Liver (tissue), 9 donors: Measurements from ENCODE around the gene ULK3. TPM values are rescaled to one million over a fixed set of nuclear protein-coding genes. Genes with fewer than 3 reads are reported as not detected.

Experiments used
- DNase-seq: peaks from one replicate; pipeline ENCODE4 v3.0.0-alpha.2; 2017; ENCODE audit warnings: low spot score
- H3K27ac ChIP-seq, 2 donors: one replicate each; pipeline ENCODE4 v1.7.0; 2013; ENCODE audit warnings: inconsistent platforms in 2 of 2, low read length in 2 of 2, control low read depth in 1 of 2, low read depth in 1 of 2, mild to moderate bottlenecking in 1 of 2
- H3K27me3 ChIP-seq, 4 donors: one replicate each; pipeline versions ENCODE4 v1.6.1 to v1.7.0; 2013; ENCODE audit warnings: low read length in 3 of 4, inconsistent platforms in 1 of 4, mild to moderate bottlenecking in 1 of 4, moderate library complexity in 1 of 4; ENCODE audit not compliant: control insufficient read depth in 4 of 4, insufficient read depth in 4 of 4
- H3K36me3 ChIP-seq, 4 donors: one replicate each; pipeline versions ENCODE4 v1.6.1 to v1.7.0; 2013; ENCODE audit warnings: low read length in 3 of 4, mild to moderate bottlenecking in 3 of 4, low read depth in 1 of 4, moderate library complexity in 1 of 4; ENCODE audit not compliant: control insufficient read depth in 4 of 4, insufficient read depth in 3 of 4
- H3K4me1 ChIP-seq, 4 donors: one replicate each; pipeline versions ENCODE4 v1.6.1 to v1.7.0; 2013; ENCODE audit warnings: low read length in 3 of 4, mild to moderate bottlenecking in 3 of 4, moderate library complexity in 1 of 4; ENCODE audit not compliant: control insufficient read depth in 4 of 4, insufficient read depth in 4 of 4
- H3K4me3 ChIP-seq, 3 donors: one replicate each; pipeline versions ENCODE4 v1.6.1 to v1.7.0; 2013; ENCODE audit warnings: low read length in 3 of 3, control low read depth in 1 of 3, low read depth in 1 of 3, mild to moderate bottlenecking in 1 of 3
- H3K9ac ChIP-seq, 2 donors: one replicate each; pipeline ENCODE4 v1.7.0; 2013; ENCODE audit warnings: low read length in 2 of 2, mild to moderate bottlenecking in 2 of 2, moderate library complexity in 2 of 2, control low read depth in 1 of 2, low read depth in 1 of 2
- H3K9me3 ChIP-seq, 4 donors: one replicate each; pipeline versions ENCODE4 v1.6.1 to v1.7.0; 2013; ENCODE audit warnings: low read length in 3 of 4; ENCODE audit not compliant: control insufficient read depth in 4 of 4
- ATF3 ChIP-seq: IDR thresholded peaks from 2 replicates; pipeline ENCODE4 v1.6.1; 2016; ENCODE audit warnings: antibody characterized with exemption
- CTCF ChIP-seq: fragments of 150-350 bp; IDR thresholded peaks from 2 replicates; pipeline ENCODE4 v1.5.1; 2017; ENCODE audit warnings: improper control_type of control experiment, low read depth, low read length; ENCODE audit not compliant: missing input control
- EGR1 ChIP-seq, 2 donors: IDR thresholded peaks; 2 replicates each; pipeline ENCODE4 v1.6.1; 2016 to 2018; ENCODE audit warnings: antibody characterized with exemption in 2 of 2, low read depth in 2 of 2
- FOXA2 ChIP-seq: IDR thresholded peaks from 2 replicates; pipeline ENCODE4 v1.6.1; 2016; ENCODE audit warnings: antibody characterized with exemption
- HNF4G ChIP-seq: IDR thresholded peaks from 2 replicates; pipeline ENCODE4 v1.6.1; 2016; ENCODE audit warnings: antibody characterized with exemption
- MAX ChIP-seq: IDR thresholded peaks from 2 replicates; pipeline ENCODE4 v1.6.1; 2016; ENCODE audit warnings: antibody characterized with exemption
- NR2F2 ChIP-seq: IDR thresholded peaks from 2 replicates; pipeline ENCODE4 v1.6.1; 2016; ENCODE audit warnings: antibody characterized with exemption
- REST ChIP-seq: IDR thresholded peaks from 2 replicates; pipeline ENCODE4 v1.6.1; 2016; ENCODE audit warnings: antibody characterized with exemption, mild to moderate bottlenecking
- RXRA ChIP-seq, 2 donors: IDR thresholded peaks; 2 replicates each; pipeline ENCODE4 v1.6.1; 2017 to 2018; ENCODE audit warnings: antibody characterized with exemption in 2 of 2, mild to moderate bottlenecking in 1 of 2
- TAF1 ChIP-seq: conservative IDR thresholded peaks from 2 replicates; pipeline ENCODE4 v1.6.1; 2016; ENCODE audit warnings: antibody characterized with exemption, mild to moderate bottlenecking
- YY1 ChIP-seq: IDR thresholded peaks from 2 replicates; pipeline ENCODE4 v1.6.1; 2016; ENCODE audit warnings: antibody characterized with exemption, mild to moderate bottlenecking
- WGBS: extraction: QIAGEN DNeasy Blood & Tissue Kit; methylation state at CpG from one replicate; pipeline ENCODE4 v1.1.7; 2013; 5-methylcytosine and 5-hydroxymethylcytosine counted together
- polyA plus RNA-seq, 2 donors: library from polyadenylated mRNA; stranded (reverse) in 1 of 2; unstranded in 1 of 2; fragments of 200-250 nt in 1 of 2; fragments of >200 nt in 1 of 2; fragmentation: Nextera tagmentation in 1 of 2; extraction: Ambion mirVana in 1 of 2; gene quantifications; one replicate each; pipeline versions ENCODE4 v1.2.1 to v1.2.3, GENCODE V29; 2013 to 2015
- total RNA-seq, 2 donors: library from RNA; depleted of rRNA; stranded (reverse); fragments of >200 nt; gene quantifications; one replicate each; pipeline ENCODE4 v1.2.3, GENCODE V29; 2014
- donor health status: healthy.
- donor health status: healthy.
- donor health status: healthy.
- donor health status: healthy.
- donor health status: healthy.

The ULK3 gene
- total and polyA plus RNA-seq, 4 donors = 13.1 to 35.5 (median 21.4) TPM

- WGBS = 81% methylated on average over 12 of the region's 12 CpGs
Measured at GRCh38 chr15:74812533-74812932, 30.4 kb downstream of the ULK3 start, which contains the start of gene LMAN1L. Gene LMAN1L (plus strand): TSS chr15:74812835. CDS start chr15:74812855, 20 bp downstream.

GRCh38 chr15:74809956-74810355 lies 33.0 kb downstream of the ULK3 start:
- no peak for TF ChIP-seq CTCF
- no peak for TF ChIP-seq HNF4G
- no peak for TF ChIP-seq RXRA (IDR thresholded peaks at IDR 0.05)
- TF ChIP-seq ATF3 = no peak
- TF ChIP-seq MAX = no peak
- TF ChIP-seq YY1 = no peak
- no peak for TF ChIP-seq NR2F2
- TF ChIP-seq REST = no peak
- no peak for TF ChIP-seq FOXA2
- H3K27ac ChIP-seq = no peak overlapping the region
- WGBS = 96% methylated on average over 3 of the region's 3 CpGs

More at GRCh38 chr15:74812533-74812932, 30.4 kb downstream of the ULK3 start, which contains the start of gene LMAN1L:
- DNase-seq = no peak
- Histone ChIP-seq H3K4me3 (no peak within 1 kb of the TSS), H3K4me1 (peaks cover 2 to 17% (median 7%) of the 10 kb centered on the region in 4 donors), H3K9me3 (no peaks in the 10 kb centered on the region), H3K27me3 (no peaks in the 10 kb centered on the region), H3K9ac (no peak within 1 kb of the TSS), H3K36me3 (no peaks in the 10 kb centered on the region), H3K27ac (no peak within 1 kb of the TSS)
- no peak for TF ChIP-seq EGR1 (IDR thresholded peaks at IDR 0.05; ENCODE audit: low read depth in 2 of 2)
- no peak for TF ChIP-seq REST
- no peak for TF ChIP-seq TAF1
- TF ChIP-seq NR2F2 = no peak
- TF ChIP-seq YY1 = no peak
- no peak for TF ChIP-seq MAX

More at GRCh38 chr15:74809956-74810355, 33.0 kb downstream of the ULK3 start:
- no peak overlapping the region for H3K9ac ChIP-seq
- DNase-seq = no peak
- H3K27me3 ChIP-seq = no peaks in the 10 kb centered on the region
- no peaks in the 10 kb centered on the region for H3K9me3 ChIP-seq
- peaks cover 0 to 12% (median 5%) of the 10 kb centered on the region in 4 donors for H3K4me1 ChIP-seq
- H3K4me3 ChIP-seq = no peak overlapping the region
- no peaks in the 10 kb centered on the region for H3K36me3 ChIP-seq
